Activated naive CD8-positive, alpha-beta T cell treated with anti-CD3 and anti-CD28 coated beads for 36 hours (primary cell): ENCODE results near the gene COL12A1. TPM values are rescaled to one million over a fixed set of nuclear protein-coding genes. Genes with fewer than 3 reads are reported as not detected.

Source experiments
- DNase-seq: peaks from one replicate; pipeline ENCODE4 v3.0.0; 2021
- H3K27ac Mint-ChIP-seq: one replicate; pipeline ENCODE4 v1.8.0; 2022; ENCODE audit warnings: mild to moderate bottlenecking, moderate library complexity, mixed read lengths
- H3K27me3 Mint-ChIP-seq: one replicate; pipeline ENCODE4 v1.8.0; 2022; ENCODE audit warnings: mild to moderate bottlenecking, mixed read lengths
- H3K36me3 Mint-ChIP-seq: one replicate; pipeline ENCODE4 v1.8.0; 2021; ENCODE audit warnings: mild to moderate bottlenecking, mixed read lengths
- H3K4me1 Mint-ChIP-seq: one replicate; pipeline ENCODE4 v1.8.0; 2021; ENCODE audit warnings: mixed read lengths
- H3K4me3 Mint-ChIP-seq: one replicate; pipeline ENCODE4 v1.8.0; 2022; ENCODE audit warnings: mild to moderate bottlenecking, moderate library complexity, mixed read lengths
- H3K9me3 Mint-ChIP-seq: one replicate; pipeline ENCODE4 v1.8.0; 2022; ENCODE audit warnings: mixed read lengths
- total RNA-seq, 2 experiments: library from RNA; stranded (reverse); gene quantifications; one replicate each; pipeline ENCODE4 v1.2.3, GENCODE V29; 2021

Gene COL12A1
- total RNA-seq, 2 experiments from 2014 or later, result 0.16 TPM; not detected in 1

GRCh38 chr6:75117701-75118100 is 88.2 kb downstream of the COL12A1 start:
- Mint-ChIP-seq H3K27me3 (no peaks in the 10 kb centered on the region), H3K4me1 (no peaks in the 10 kb centered on the region), H3K36me3 (no peaks in the 10 kb centered on the region), H3K27ac (no peak overlapping the region), H3K9me3 (no peaks in the 10 kb centered on the region), H3K4me3 (no peak overlapping the region)
- DNase-seq, result no peak

GRCh38 chr6:75116946-75117345 is 88.9 kb downstream of the COL12A1 start:
- H3K27ac Mint-ChIP-seq, result no peak overlapping the region
- H3K4me3 Mint-ChIP-seq, result no peak overlapping the region
- no peaks in the 10 kb centered on the region for H3K9me3 Mint-ChIP-seq
- no peaks in the 10 kb centered on the region for H3K27me3 Mint-ChIP-seq
- H3K36me3 Mint-ChIP-seq, result no peaks in the 10 kb centered on the region
- no peak for DNase-seq
- no peaks in the 10 kb centered on the region for H3K4me1 Mint-ChIP-seq

DNA sequence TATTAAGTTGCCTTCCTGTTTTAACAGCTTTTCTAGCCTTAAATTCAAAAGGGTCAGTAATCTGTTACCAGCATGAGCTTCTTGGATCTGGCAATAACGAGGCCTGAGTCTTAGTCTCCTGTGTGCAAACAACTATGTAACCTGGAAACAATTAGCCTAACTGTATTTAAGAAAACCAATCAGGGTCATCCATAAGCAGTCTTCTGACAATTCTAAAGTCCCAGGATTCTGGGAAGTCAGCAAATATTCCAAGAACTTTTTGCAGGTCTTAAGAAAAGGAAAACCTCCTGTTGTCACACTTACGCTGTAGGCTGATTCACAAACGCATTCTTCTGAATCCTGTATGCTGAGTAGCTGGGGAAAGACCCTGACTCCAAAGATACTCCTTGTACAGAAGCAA is 90.4 kb downstream of the COL12A1 start:
- H3K27ac Mint-ChIP-seq, result no peak overlapping the region
- DNase-seq, result no peak
- H3K4me3 Mint-ChIP-seq, result no peak overlapping the region
- no peaks in the 10 kb centered on the region for H3K27me3 Mint-ChIP-seq
- no peaks in the 10 kb centered on the region for H3K4me1 Mint-ChIP-seq
- no peaks in the 10 kb centered on the region for H3K36me3 Mint-ChIP-seq
- no peaks in the 10 kb centered on the region for H3K9me3 Mint-ChIP-seq

DNA sequence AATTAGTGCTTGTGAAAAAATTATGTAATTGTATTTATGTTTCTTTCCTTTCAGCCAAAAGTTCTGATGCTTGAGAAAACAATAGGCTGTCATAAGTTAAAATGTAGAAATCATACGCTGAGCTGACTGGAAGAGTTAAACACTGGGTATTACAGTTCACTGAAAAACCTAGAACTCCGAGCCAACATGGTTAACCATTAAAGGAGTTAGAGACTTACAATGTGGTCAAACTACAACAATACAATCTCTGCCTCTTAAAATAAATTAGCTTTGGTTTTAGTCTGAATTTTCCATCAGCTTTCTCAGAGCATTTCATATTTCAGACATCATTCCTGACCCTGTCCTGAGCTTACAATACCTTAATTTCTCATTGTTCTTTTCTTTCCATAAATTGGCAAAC is 91.0 kb downstream of the COL12A1 start:
- Mint-ChIP-seq H3K36me3 (no peaks in the 10 kb centered on the region), H3K4me3 (no peak overlapping the region), H3K4me1 (no peaks in the 10 kb centered on the region), H3K27ac (no peak overlapping the region), H3K27me3 (no peaks in the 10 kb centered on the region), H3K9me3 (no peaks in the 10 kb centered on the region)
- DNase-seq, result no peak

- no peak overlapping the region for H3K4me3 Mint-ChIP-seq
Measured at GRCh38 chr6:75114195-75114594, 91.7 kb downstream of the COL12A1 start.

DNA sequence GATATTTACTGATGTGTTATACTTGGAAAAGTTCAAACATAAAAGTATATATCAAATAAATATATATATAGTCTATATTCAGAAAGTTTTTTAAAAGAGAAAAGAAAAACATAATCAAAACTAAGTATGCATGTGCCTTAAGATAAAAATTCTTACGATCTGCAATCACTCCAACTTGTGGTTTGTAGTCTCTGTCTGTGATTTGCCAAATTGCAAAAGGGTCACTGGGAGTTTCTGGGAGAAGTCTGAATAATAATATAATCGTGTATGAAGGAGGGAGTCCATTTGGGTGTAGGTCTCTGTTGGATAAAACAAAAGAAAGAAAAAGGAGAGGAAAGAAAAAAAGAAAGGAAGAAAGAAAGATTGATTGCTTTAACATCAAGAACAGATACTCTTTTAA is 92.4 kb downstream of the COL12A1 start:
- Mint-ChIP-seq H3K4me1 (no peaks in the 10 kb centered on the region), H3K36me3 (no peaks in the 10 kb centered on the region), H3K27me3 (peaks cover 3% of the 10 kb centered on the region), H3K27ac (no peak overlapping the region), H3K9me3 (no peaks in the 10 kb centered on the region), H3K4me3 (no peak overlapping the region)
- DNase-seq, result no peak

More at GRCh38 chr6:75114195-75114594, 91.7 kb downstream of the COL12A1 start:
- Mint-ChIP-seq H3K9me3 (no peaks in the 10 kb centered on the region), H3K4me1 (no peaks in the 10 kb centered on the region), H3K36me3 (no peaks in the 10 kb centered on the region), H3K27me3 (no peaks in the 10 kb centered on the region), H3K27ac (no peak overlapping the region)
- DNase-seq, result no peak

DNA sequence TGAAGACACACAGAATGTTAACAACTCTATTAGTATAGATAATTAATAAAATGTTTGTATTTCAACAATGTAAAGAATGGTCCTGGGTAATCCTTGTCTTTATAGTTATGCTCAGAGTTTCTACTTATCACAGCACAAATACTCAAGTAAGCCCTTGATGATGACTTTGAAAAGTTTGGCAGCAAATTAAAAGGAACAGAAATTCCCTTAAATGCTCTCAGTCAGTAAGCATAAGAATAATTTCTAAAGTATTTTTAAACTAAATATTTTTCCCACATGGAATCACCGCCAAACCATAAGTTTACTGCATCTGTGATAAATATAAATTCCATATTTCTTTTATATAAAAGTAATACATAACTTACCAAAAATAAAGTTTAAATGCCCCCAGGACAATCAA is 96.1 kb downstream of the COL12A1 start:
- H3K27me3 Mint-ChIP-seq, result peaks cover 6% of the 10 kb centered on the region
- no peak overlapping the region for H3K27ac Mint-ChIP-seq
- no peak overlapping the region for H3K4me3 Mint-ChIP-seq
- no peaks in the 10 kb centered on the region for H3K4me1 Mint-ChIP-seq
- no peak for DNase-seq
- no peaks in the 10 kb centered on the region for H3K36me3 Mint-ChIP-seq
- no peaks in the 10 kb centered on the region for H3K9me3 Mint-ChIP-seq

DNA sequence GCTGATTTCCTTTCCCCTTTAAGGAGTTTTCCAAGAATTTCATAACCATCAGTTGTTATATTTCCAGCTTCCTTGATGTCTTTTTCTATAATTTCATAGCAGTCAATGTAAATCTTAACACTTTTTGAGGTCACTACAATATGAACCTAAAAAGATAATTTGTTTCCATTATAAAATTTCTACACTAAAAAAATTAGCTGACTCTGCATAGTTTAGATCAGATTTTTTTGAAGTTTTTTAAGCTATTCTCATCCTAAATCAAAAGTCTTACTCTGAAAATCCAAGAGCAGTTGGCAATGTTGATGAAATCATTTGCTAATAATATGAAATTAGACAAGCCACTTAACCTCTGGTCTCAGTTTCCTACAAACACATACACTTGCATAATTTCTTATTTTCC is 96.8 kb downstream of the COL12A1 start:
- peaks cover 6% of the 10 kb centered on the region for H3K27me3 Mint-ChIP-seq
- no peak overlapping the region for H3K4me3 Mint-ChIP-seq
- H3K36me3 Mint-ChIP-seq, result no peaks in the 10 kb centered on the region
- no peaks in the 10 kb centered on the region for H3K9me3 Mint-ChIP-seq
- DNase-seq, result no peak
- no peaks in the 10 kb centered on the region for H3K4me1 Mint-ChIP-seq
- H3K27ac Mint-ChIP-seq, result no peak overlapping the region

DNA sequence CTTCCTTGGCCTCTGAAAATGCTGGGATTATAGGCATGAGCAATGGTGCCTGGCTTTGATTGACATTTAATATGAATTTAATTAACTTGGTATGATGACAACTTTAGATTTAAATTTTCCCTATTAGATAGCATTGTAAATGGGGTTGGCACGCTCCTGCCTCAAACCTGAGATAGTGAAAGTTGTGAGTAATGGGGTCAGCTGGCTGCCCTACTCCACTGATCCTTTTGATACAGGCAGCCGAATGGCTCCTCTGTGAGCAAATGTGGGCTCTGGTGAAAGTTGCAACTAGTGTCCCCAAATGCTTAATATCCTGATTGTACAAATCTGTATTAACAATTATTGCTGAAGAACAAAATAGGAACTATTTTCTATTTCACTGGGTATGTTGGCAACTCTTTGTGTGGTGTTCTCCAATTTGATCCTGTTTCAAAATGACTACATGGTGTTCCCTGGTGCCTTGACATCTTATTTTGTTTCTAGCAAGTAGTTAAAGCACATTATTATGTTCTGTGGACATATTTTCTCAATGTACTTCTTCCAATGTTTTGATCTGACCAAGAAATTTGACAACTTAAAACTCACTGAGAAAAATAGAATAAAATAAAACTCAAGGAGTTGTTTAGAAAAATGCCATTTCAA is 97.4 kb downstream of the COL12A1 start:
- no peaks in the 10 kb centered on the region for H3K4me1 Mint-ChIP-seq
- no peak overlapping the region for H3K4me3 Mint-ChIP-seq
- H3K27me3 Mint-ChIP-seq, result peaks cover 6% of the 10 kb centered on the region
- H3K9me3 Mint-ChIP-seq, result no peaks in the 10 kb centered on the region
- no peaks in the 10 kb centered on the region for H3K36me3 Mint-ChIP-seq
- DNase-seq, result no peak
- H3K27ac Mint-ChIP-seq, result no peak overlapping the region

DNA sequence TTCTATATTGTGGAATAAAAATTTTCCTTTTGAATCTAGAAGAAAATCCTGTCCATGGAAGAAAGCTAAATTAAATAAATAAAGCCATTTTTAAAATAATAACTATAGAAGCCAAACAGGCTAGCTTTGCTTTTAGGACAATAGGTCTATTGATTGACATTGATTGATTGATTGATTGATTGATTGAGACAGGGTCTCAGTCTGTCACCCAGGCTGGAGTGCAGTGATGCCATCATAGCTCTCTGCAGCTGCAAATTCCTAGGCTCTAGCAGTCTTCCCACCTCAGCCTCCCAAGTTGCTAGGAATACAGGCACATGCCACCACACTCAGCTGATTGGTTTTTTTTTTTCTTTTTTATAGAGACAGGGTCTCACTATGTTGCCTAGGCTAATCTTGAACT is 97.9 kb downstream of the COL12A1 start:
- peaks cover 6% of the 10 kb centered on the region for H3K27me3 Mint-ChIP-seq
- H3K9me3 Mint-ChIP-seq, result no peaks in the 10 kb centered on the region

DNA sequence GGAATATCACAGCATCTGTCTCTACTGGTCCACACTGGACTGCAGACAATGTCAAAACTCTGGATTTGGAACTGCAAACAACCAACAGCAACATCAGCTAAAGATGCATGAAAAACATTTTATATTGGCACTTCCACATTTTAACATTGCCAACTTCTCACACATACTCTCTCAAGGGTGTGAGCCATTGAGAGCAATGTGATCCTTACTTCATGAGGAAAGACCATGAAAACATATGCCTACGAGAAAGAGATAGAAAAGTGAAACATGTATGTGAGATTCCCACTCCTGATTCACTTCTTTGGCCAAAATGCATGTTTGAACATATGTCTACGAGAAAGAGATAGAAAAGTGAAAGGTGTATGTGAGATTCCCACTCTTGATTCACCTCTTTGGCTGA is 99.4 kb downstream of the COL12A1 start:
- no peaks in the 10 kb centered on the region for H3K4me1 Mint-ChIP-seq
- H3K4me3 Mint-ChIP-seq, result no peak overlapping the region
- H3K27ac Mint-ChIP-seq, result no peak overlapping the region
- no peaks in the 10 kb centered on the region for H3K9me3 Mint-ChIP-seq
- H3K27me3 Mint-ChIP-seq, result peaks cover 6% of the 10 kb centered on the region
- DNase-seq, result no peak
- no peaks in the 10 kb centered on the region for H3K36me3 Mint-ChIP-seq

More for the DNA sequence above, 97.9 kb downstream of the COL12A1 start:
- Mint-ChIP-seq H3K4me3 (no peak overlapping the region), H3K27ac (no peak overlapping the region), H3K36me3 (no peaks in the 10 kb centered on the region), H3K4me1 (no peaks in the 10 kb centered on the region)
- DNase-seq, result no peak

DNA sequence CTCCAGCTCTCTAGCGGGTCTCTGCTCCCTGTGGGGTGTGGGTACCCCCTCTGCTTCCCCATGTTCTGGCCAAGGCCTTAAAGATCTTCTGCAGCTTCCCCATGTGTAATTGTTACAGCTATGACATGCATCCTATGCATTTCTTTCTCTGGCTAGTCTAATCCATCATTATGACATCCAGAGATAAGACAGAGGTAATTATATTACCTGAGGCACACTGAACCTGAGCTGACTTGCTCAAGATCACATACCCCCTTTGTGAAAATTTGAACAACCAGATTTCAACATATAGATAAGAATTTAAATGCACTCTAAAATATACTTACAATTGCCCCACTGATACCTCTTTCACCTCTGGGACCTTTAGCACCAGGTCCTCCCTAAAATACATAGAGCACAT is 102.4 kb downstream of the COL12A1 start:
- no peaks in the 10 kb centered on the region for H3K4me1 Mint-ChIP-seq
- no peaks in the 10 kb centered on the region for H3K36me3 Mint-ChIP-seq
- no peak overlapping the region for H3K27ac Mint-ChIP-seq
- no peak for DNase-seq
- H3K27me3 Mint-ChIP-seq, result peaks cover 3% of the 10 kb centered on the region
- H3K9me3 Mint-ChIP-seq, result no peaks in the 10 kb centered on the region
- H3K4me3 Mint-ChIP-seq, result no peak overlapping the region

DNA sequence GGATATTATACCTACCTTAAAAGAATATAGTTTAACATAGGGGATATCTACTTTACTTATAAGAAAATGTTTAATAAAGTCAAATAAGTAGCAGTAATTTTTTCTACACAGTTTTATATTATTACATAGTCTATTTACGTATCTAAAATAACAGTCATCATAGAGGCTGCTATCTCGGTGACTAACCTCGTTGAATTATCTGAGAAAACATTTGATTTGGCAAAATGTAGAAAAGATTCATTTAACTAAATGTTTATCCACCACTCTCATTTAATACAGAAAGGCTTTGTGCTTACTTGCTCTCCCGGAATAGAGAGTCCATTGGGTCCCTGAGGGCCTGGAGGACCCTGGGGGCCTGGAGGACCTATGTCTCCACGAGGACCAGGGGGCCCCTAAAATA is 103.6 kb downstream of the COL12A1 start:
- H3K4me3 Mint-ChIP-seq, result no peak overlapping the region
- H3K4me1 Mint-ChIP-seq, result no peaks in the 10 kb centered on the region
- H3K27me3 Mint-ChIP-seq, result no peaks in the 10 kb centered on the region
- H3K9me3 Mint-ChIP-seq, result no peaks in the 10 kb centered on the region
- DNase-seq, result no peak
- H3K27ac Mint-ChIP-seq, result no peak overlapping the region
- no peaks in the 10 kb centered on the region for H3K36me3 Mint-ChIP-seq

- Mint-ChIP-seq H3K36me3 (no peaks in the 10 kb centered on the region), H3K4me3 (no peak overlapping the region), H3K4me1 (no peaks in the 10 kb centered on the region), H3K27ac (no peak overlapping the region), H3K9me3 (no peaks in the 10 kb centered on the region), H3K27me3 (no peaks in the 10 kb centered on the region)
- no peak for DNase-seq
Measured at GRCh38 chr6:75101896-75102295, 104.0 kb downstream of the COL12A1 start.

- no peaks in the 10 kb centered on the region for H3K9me3 Mint-ChIP-seq
- H3K4me1 Mint-ChIP-seq, result no peaks in the 10 kb centered on the region
- no peaks in the 10 kb centered on the region for H3K27me3 Mint-ChIP-seq
- DNase-seq, result no peak
- no peak overlapping the region for H3K4me3 Mint-ChIP-seq
- H3K27ac Mint-ChIP-seq, result no peak overlapping the region
- H3K36me3 Mint-ChIP-seq, result no peaks in the 10 kb centered on the region
Measured at GRCh38 chr6:75098709-75099108, 107.1 kb downstream of the COL12A1 start.

DNA sequence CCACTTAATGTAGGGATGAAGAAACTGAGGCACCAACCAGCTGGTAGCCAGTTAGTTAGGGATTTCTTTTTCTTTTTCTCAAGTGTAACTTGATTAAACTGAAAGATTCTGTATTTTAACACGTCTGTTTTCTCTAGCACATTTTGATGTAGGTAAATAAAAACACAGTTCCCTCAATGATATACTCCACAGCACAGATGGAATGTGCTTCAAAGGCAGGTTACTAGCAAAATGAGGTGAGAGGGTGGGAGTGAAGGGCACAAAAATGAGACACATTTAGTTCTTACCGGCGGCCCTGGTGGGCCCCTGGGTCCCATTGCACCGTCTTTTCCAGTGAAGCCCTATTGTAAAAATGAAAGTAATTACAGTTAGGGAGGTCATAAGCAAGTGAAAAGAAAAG is 108.9 kb downstream of the COL12A1 start:
- H3K27me3 Mint-ChIP-seq, result no peaks in the 10 kb centered on the region
- DNase-seq, result no peak

More for the DNA sequence above, 108.9 kb downstream of the COL12A1 start:
- Mint-ChIP-seq H3K9me3 (no peaks in the 10 kb centered on the region), H3K27ac (no peak overlapping the region), H3K4me1 (no peaks in the 10 kb centered on the region), H3K36me3 (no peaks in the 10 kb centered on the region), H3K4me3 (no peak overlapping the region)
